Smooth muscle cell (in vitro differentiated cells): ENCODE data around the gene PDHB. TPM values are rescaled to one million over a fixed set of nuclear protein-coding genes. Genes with fewer than 3 reads are reported as not detected.

ENCODE experiments used
- DNase-seq: peaks from one replicate; lab custom pipeline; 2025; ENCODE audit not compliant: unreplicated experiment; lab: John Stamatoyannopoulos, UW
- H2AFZ ChIP-seq: fragments of 200-600 bp; sonication (generic); 2 replicates; pipeline ENCODE4 v1.6.0; 2016; ENCODE audit warnings: antibody characterized with exemption, low read depth, mild to moderate bottlenecking
- H3F3A ChIP-seq: fragments of 200-600 bp; sonication (generic); 2 replicates; pipeline ENCODE4 v1.6.0; 2017; ENCODE audit warnings: antibody characterized with exemption, low read depth
- H3K27ac ChIP-seq: fragments of 200-600 bp; sonication (generic); 2 replicates; pipeline ENCODE4 v1.5.1; 2016; ENCODE audit warnings: low read depth, mild to moderate bottlenecking
- H3K27me3 ChIP-seq: fragments of 200-600 bp; sonication (generic); 2 replicates; pipeline ENCODE4 v1.6.1; 2016; ENCODE audit warnings: low read depth, mild to moderate bottlenecking
- H3K36me3 ChIP-seq: fragments of 200-600 bp; sonication (generic); 2 replicates; pipeline ENCODE4 v1.5.1; 2016; ENCODE audit warnings: low read depth
- H3K4me1 ChIP-seq: fragments of 200-600 bp; sonication (generic); 2 replicates; pipeline ENCODE4 v1.5.1; 2016; ENCODE audit warnings: low read depth
- H3K4me2 ChIP-seq: fragments of 200-600 bp; sonication (generic); 2 replicates; pipeline ENCODE4 v1.6.0; 2016; ENCODE audit warnings: mild to moderate bottlenecking
- H3K4me3 ChIP-seq: fragments of 200-600 bp; sonication (generic); 2 replicates; pipeline ENCODE4 v1.5.1; 2016; ENCODE audit warnings: mild to moderate bottlenecking
- H3K79me2 ChIP-seq: fragments of 200-600 bp; sonication (generic); 2 replicates; pipeline ENCODE4 v1.6.0; 2016; ENCODE audit warnings: low read depth, mild to moderate bottlenecking
- H3K9ac ChIP-seq: fragments of 200-600 bp; sonication (generic); 2 replicates; pipeline ENCODE4 v1.6.0; 2016; ENCODE audit warnings: low read depth
- H3K9me3 ChIP-seq: fragments of 200-600 bp; sonication (generic); replicated peaks from 2 replicates; pipeline ENCODE4 v1.5.1; 2016; ENCODE audit warnings: low read depth
- H4K20me1 ChIP-seq: fragments of 200-600 bp; sonication (generic); 2 replicates; pipeline ENCODE4 v1.6.0; 2016; ENCODE audit warnings: low read depth
- CTCF ChIP-seq: fragments of 200-600 bp; sonication (generic); IDR thresholded peaks from 2 replicates; pipeline ENCODE4 v1.5.1; 2017; ENCODE audit warnings: borderline replicate concordance, mild to moderate bottlenecking, antibody characterized with exemption; ENCODE audit not compliant: insufficient read depth, poor library complexity, severe bottlenecking
- WGBS: methylation state at CpG from one replicate; pipeline ENCODE4 v1.1.7; 2016; ENCODE audit warnings: low lambda C conversion rate; 5-methylcytosine and 5-hydroxymethylcytosine counted together
- polyA plus RNA-seq: library from polyadenylated mRNA; unstranded; fragments of >200 nt; fragmentation: Nextera tagmentation; extraction: Ambion mirVana; gene quantifications from 2 replicates; pipeline ENCODE4 v1.2.1, GENCODE V29; 2016
- total RNA-seq: library from RNA; depleted of rRNA; stranded (reverse); fragments of >200 nt; gene quantifications from 2 replicates; pipeline ENCODE4 v1.2.3, GENCODE V29; 2014

Gene PDHB
- total and polyA plus RNA-seq, 2 experiments from 2014 or later = 123 to 128 TPM

GRCh38 chr3:58466899-58467563, 33.4 kb upstream of the PDHB start:
- WGBS = 93% methylated on average over 4 of the region's 4 CpGs
- TF ChIP-seq CTCF = no peak

GRCh38 chr3:58464866-58465265, 31.2 kb upstream of the PDHB start:
- Histone ChIP-seq H3K27ac (no peak overlapping the region), H3K4me2 (no peak overlapping the region), H3F3A (no peaks in the 10 kb centered on the region), H3K9ac (no peak overlapping the region), H3K79me2 (no peaks in the 10 kb centered on the region), H3K9me3 (no peaks in the 10 kb centered on the region), H2AFZ (no peak overlapping the region), H3K36me3 (no peaks in the 10 kb centered on the region), H3K27me3 (no peaks in the 10 kb centered on the region), H4K20me1 (no peaks in the 10 kb centered on the region), H3K4me3 (no peak overlapping the region), H3K4me1 (no peaks in the 10 kb centered on the region)
- TF ChIP-seq CTCF = no peak
- no peak for DNase-seq
- 92% methylated on average over 3 of the region's 3 CpGs for WGBS

More at GRCh38 chr3:58466899-58467563, 33.4 kb upstream of the PDHB start:
- Histone ChIP-seq H3K9ac (no peak overlapping the region), H3K4me3 (no peak overlapping the region), H2AFZ (no peak overlapping the region), H3K4me2 (no peak overlapping the region), H3K79me2 (no peaks in the 10 kb centered on the region), H3K9me3 (no peaks in the 10 kb centered on the region), H3K27ac (no peak overlapping the region), H3F3A (peaks cover 3% of the 10 kb centered on the region), H3K4me1 (peaks cover 12% of the 10 kb centered on the region), H3K36me3 (no peaks in the 10 kb centered on the region), H3K27me3 (no peaks in the 10 kb centered on the region), H4K20me1 (no peaks in the 10 kb centered on the region)
- DNase-seq = no peak

- TF ChIP-seq CTCF = no peak
- no peak for DNase-seq
- Histone ChIP-seq H3K9ac (no peak overlapping the region), H3K36me3 (no peaks in the 10 kb centered on the region), H4K20me1 (no peaks in the 10 kb centered on the region), H3K9me3 (no peaks in the 10 kb centered on the region), H3K79me2 (no peaks in the 10 kb centered on the region), H3K4me2 (peak overlapping the region; percentile 2), H2AFZ (no peak overlapping the region), H3K4me1 (no peaks in the 10 kb centered on the region), H3K27ac (no peak overlapping the region), H3F3A (no peaks in the 10 kb centered on the region), H3K27me3 (no peaks in the 10 kb centered on the region), H3K4me3 (no peak overlapping the region)
- 39% methylated on average over 5 of the region's 5 CpGs for whole genome bisulfite sequencing
Observed at GRCh38 chr3:58463942-58464271, 30.3 kb upstream of the PDHB start.
